ENCODE measurements around the gene SART1. TPM values are rescaled to one million over a fixed set of nuclear protein-coding genes. Genes with fewer than 3 reads are reported as not detected.
"Not testable (repeated sequence)": the region's sequence is repeated elsewhere in the genome, so short reads cannot be mapped to it uniquely, and the experiment has no call there.

Gene SART1
- polyA plus RNA-seq, 1 donor (not counting 4 experiments of a cell fraction or from before 2014, with no cell fraction given): 14.7 TPM

- H3K27ac ChIP-seq (ENCODE audit: control insufficient read depth, insufficient read depth, low read length): no peak overlapping the region
- no peaks in the 10 kb centered on the region for H4K20me1 ChIP-seq (ENCODE audit: control insufficient read depth, extremely low read depth, insufficient read depth, low read length)
- DNase-seq (ENCODE audit: low read depth, low spot score) (no peak), FAIRE-seq (no peak)
- no peak overlapping the region for H3K9ac ChIP-seq (ENCODE audit: control insufficient read depth, extremely low read depth, insufficient read depth, low read length)
- H3K4me2 ChIP-seq (ENCODE audit: control insufficient read depth, extremely low read depth, insufficient read depth, low read depth, low read length): no peak overlapping the region
- H3K79me2 ChIP-seq (ENCODE audit: control insufficient read depth, insufficient read depth, low read length): no peaks in the 10 kb centered on the region
- H3K4me1 ChIP-seq (ENCODE audit: control insufficient read depth, extremely low read depth, insufficient read depth, low read length): peaks cover 11% of the 10 kb centered on the region
- no peak for TF ChIP-seq EZH2 (IDR thresholded peaks at IDR 0.05; ENCODE audit: low read length)
- no peak for TF ChIP-seq CTCF (optimal IDR thresholded peaks at IDR 0.05 in 1 of 3, IDR thresholded peaks at IDR 0.05 in 1 of 3, conservative IDR thresholded peaks at IDR 0.05 in 1 of 3; ENCODE audit: extremely low read depth in 1 of 3, insufficient read depth in 2 of 3, low read length in 3 of 3)
- no peak overlapping the region for H3K4me3 ChIP-seq (ENCODE audit: control insufficient read depth in 2 of 3, extremely low read depth in 1 of 3, insufficient read depth in 2 of 3, low read depth in 1 of 3, low read length in 3 of 3)
- H3K9me3 ChIP-seq (ENCODE audit: control insufficient read depth, low read depth, low read length): no peaks in the 10 kb centered on the region
- H3K9me1 ChIP-seq (ENCODE audit: control insufficient read depth, extremely low read depth, insufficient read depth, low read length): no peaks in the 10 kb centered on the region
- peaks cover 9% of the 10 kb centered on the region for H3K27me3 ChIP-seq (ENCODE audit: control insufficient read depth, extremely low read depth, insufficient read depth, low read length)
- no peaks in the 10 kb centered on the region for H3K36me3 ChIP-seq (ENCODE audit: control insufficient read depth in 2 of 2, extremely low read depth in 1 of 2, insufficient read depth in 2 of 2, low read length in 2 of 2)
- no peak overlapping the region for H2AFZ ChIP-seq (ENCODE audit: control insufficient read depth, low read length)
- dilution Hi-C loops (cut with MboI; ENCODE audit: extremely low pct_ligation_motif_present, low sequenced_read_pairs): no loop called here
Measured at GRCh38 chr11:66020618-66021357, 59.3 kb downstream of the SART1 start.

- dilution Hi-C loops (cut with MboI; ENCODE audit: extremely low pct_ligation_motif_present, low sequenced_read_pairs): no loop called here
- FAIRE-seq: no peak
- TF ChIP-seq EZH2 (IDR thresholded peaks at IDR 0.05; ENCODE audit: low read length): no peak
- TF ChIP-seq CTCF (optimal IDR thresholded peaks at IDR 0.05 in 1 of 3, IDR thresholded peaks at IDR 0.05 in 1 of 3, conservative IDR thresholded peaks at IDR 0.05 in 1 of 3; ENCODE audit: extremely low read depth in 1 of 3, insufficient read depth in 2 of 3, low read length in 3 of 3): peak; percentile 85 to 99 (median 89)
- Histone ChIP-seq H3K4me2 (ENCODE audit: control insufficient read depth, extremely low read depth, insufficient read depth, low read depth, low read length) (peak overlapping the region; percentile 69), H2AFZ (ENCODE audit: control insufficient read depth, low read length) (peak overlapping the region; percentile 53), H3K27ac (ENCODE audit: control insufficient read depth, insufficient read depth, low read length) (no peak overlapping the region), H4K20me1 (ENCODE audit: control insufficient read depth, extremely low read depth, insufficient read depth, low read length) (no peaks in the 10 kb centered on the region), H3K4me1 (ENCODE audit: control insufficient read depth, extremely low read depth, insufficient read depth, low read length) (peaks cover 11% of the 10 kb centered on the region), H3K4me3 (ENCODE audit: control insufficient read depth in 2 of 3, extremely low read depth in 1 of 3, insufficient read depth in 2 of 3, low read depth in 1 of 3, low read length in 3 of 3) (peak overlapping the region in 1 of 3 experiments; percentile 51), H3K9me1 (ENCODE audit: control insufficient read depth, extremely low read depth, insufficient read depth, low read length) (no peaks in the 10 kb centered on the region), H3K36me3 (ENCODE audit: control insufficient read depth in 2 of 2, extremely low read depth in 1 of 2, insufficient read depth in 2 of 2, low read length in 2 of 2) (no peaks in the 10 kb centered on the region), H3K9ac (ENCODE audit: control insufficient read depth, extremely low read depth, insufficient read depth, low read length) (no peak overlapping the region), H3K79me2 (ENCODE audit: control insufficient read depth, insufficient read depth, low read length) (no peaks in the 10 kb centered on the region), H3K9me3 (ENCODE audit: control insufficient read depth, low read depth, low read length) (no peaks in the 10 kb centered on the region), H3K27me3 (ENCODE audit: control insufficient read depth, extremely low read depth, insufficient read depth, low read length) (peaks cover 9% of the 10 kb centered on the region)
- DNase-seq (ENCODE audit: low read depth, low spot score): no peak
Measured at GRCh38 chr11:66022401-66023185, 61.1 kb downstream of the SART1 start.

- H3K9me1 ChIP-seq (ENCODE audit: control insufficient read depth, extremely low read depth, insufficient read depth, low read length); H3K79me2 ChIP-seq (ENCODE audit: control insufficient read depth, insufficient read depth, low read length); H2AFZ ChIP-seq (ENCODE audit: control insufficient read depth, low read length); H3K27ac ChIP-seq (ENCODE audit: control insufficient read depth, insufficient read depth, low read length); H3K9me3 ChIP-seq (ENCODE audit: control insufficient read depth, low read depth, low read length); dilution Hi-C loops (cut with MboI; ENCODE audit: extremely low pct_ligation_motif_present, low sequenced_read_pairs); H3K9ac ChIP-seq (ENCODE audit: control insufficient read depth, extremely low read depth, insufficient read depth, low read length); H4K20me1 ChIP-seq (ENCODE audit: control insufficient read depth, extremely low read depth, insufficient read depth, low read length); H3K4me2 ChIP-seq (ENCODE audit: control insufficient read depth, extremely low read depth, insufficient read depth, low read depth, low read length); H3K4me3 ChIP-seq (ENCODE audit: control insufficient read depth in 2 of 3, extremely low read depth in 1 of 3, insufficient read depth in 2 of 3, low read depth in 1 of 3, low read length in 3 of 3); FAIRE-seq; H3K36me3 ChIP-seq (ENCODE audit: control insufficient read depth in 2 of 2, extremely low read depth in 1 of 2, insufficient read depth in 2 of 2, low read length in 2 of 2); DNase-seq (ENCODE audit: low read depth, low spot score); H3K27me3 ChIP-seq (ENCODE audit: control insufficient read depth, extremely low read depth, insufficient read depth, low read length): not testable (repeated sequence)
- H3K4me1 ChIP-seq (ENCODE audit: control insufficient read depth, extremely low read depth, insufficient read depth, low read length): peaks cover 11% of the 10 kb centered on the region
Measured at GRCh38 chr11:66023186-66023440, 61.6 kb downstream of the SART1 start.
